HUES6 (cell line): ENCODE data around the gene PTGR3.

Source experiments
- H3K27ac ChIP-seq: 2 replicates; pipeline ENCODE4 v1.7.0; 2013; ENCODE audit warnings: low read depth, mild to moderate bottlenecking, low read length, inconsistent platforms
- H3K27me3 ChIP-seq: 2 replicates; pipeline ENCODE4 v1.6.1; 2013; ENCODE audit warnings: low read length; ENCODE audit not compliant: control insufficient read depth, insufficient read depth
- H3K36me3 ChIP-seq: 2 replicates; pipeline ENCODE4 v1.6.1; 2013; ENCODE audit warnings: low read length; ENCODE audit not compliant: control insufficient read depth, insufficient read depth
- H3K4me1 ChIP-seq: 2 replicates; pipeline ENCODE4 v1.6.1; 2013; ENCODE audit warnings: low read length; ENCODE audit not compliant: control insufficient read depth, insufficient read depth
- H3K4me3 ChIP-seq: 2 replicates; pipeline ENCODE4 v1.5.1; 2013; ENCODE audit warnings: low read depth, low read length
- H3K9ac ChIP-seq: one replicate; pipeline ENCODE4 v1.6.1; 2013; ENCODE audit warnings: mild to moderate bottlenecking, low read length
- H3K9me3 ChIP-seq: 2 replicates; pipeline ENCODE4 v1.6.1; 2013; ENCODE audit warnings: low read depth, low read length; ENCODE audit not compliant: control insufficient read depth, insufficient read depth

The PTGR3 gene

DNA sequence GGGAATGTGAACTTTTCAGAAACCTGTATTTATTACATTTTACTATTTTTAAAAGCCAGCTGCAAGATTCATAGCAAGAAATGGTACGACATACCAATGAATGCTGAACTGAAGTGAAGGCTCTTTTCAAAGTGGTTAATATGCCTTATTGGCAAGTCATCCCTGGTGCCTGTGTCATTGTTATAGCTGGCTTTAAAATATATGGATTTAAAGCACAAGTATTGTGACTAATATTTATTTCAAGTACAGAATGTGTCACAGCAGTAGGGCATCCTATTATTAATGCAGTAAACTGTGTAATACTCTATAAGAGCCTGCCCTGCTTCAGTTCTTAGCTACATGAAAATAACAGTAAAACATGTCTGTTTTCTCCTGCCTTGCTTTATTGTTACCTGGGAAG is 12.5 kb upstream of the PTGR3 start:
- H3K36me3 ChIP-seq: no peaks in the 10 kb centered on the region
- no peak overlapping the region for H3K4me3 ChIP-seq
- no peaks in the 10 kb centered on the region for H3K9me3 ChIP-seq
- H3K9ac ChIP-seq: no peak overlapping the region
- H3K27ac ChIP-seq: no peak overlapping the region
- H3K27me3 ChIP-seq: no peaks in the 10 kb centered on the region
- peaks cover 2% of the 10 kb centered on the region; the same call in 1 of the 2 replicates for H3K4me1 ChIP-seq

DNA sequence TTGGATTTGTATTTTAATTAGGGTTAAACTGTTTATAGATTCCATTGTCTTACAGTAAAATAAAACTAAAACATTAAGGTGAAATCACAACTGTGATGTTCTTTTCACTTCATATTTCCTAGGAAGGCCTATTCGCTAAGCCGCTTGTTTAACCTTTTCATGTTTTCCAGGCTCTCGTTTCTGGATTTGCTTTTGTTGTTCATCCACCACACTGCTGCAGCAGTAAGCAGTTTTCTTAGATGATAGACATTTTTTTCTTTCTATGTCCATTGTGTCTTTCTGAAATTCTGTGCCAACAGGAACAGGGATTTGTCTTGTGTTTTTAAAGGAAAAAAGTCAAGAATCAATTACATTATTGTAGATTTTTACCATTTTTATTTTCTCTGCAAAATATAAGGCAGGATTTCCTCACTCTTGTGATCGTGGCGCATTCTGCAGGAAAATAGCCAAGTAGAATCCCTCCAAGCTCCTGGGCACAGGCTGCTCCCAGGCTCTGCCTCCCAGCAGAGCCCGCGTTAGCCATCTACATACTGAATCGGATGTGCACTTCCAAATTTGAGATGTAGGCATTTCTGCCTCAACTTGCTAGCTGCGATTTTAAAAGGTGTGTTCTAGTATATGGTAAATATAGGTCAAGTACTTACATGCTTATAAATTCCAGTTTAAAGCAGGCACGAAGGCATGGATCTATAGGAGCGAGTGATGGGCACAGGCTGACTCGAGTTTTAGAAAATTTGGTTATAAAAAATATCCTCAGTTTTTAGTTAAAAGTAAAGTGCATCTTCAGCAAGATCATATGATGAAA is 11.8 kb upstream of the PTGR3 start:
- H3K9ac ChIP-seq: no peak overlapping the region
- peaks cover 7% of the 10 kb centered on the region; the same call in 1 of the 2 replicates for H3K4me1 ChIP-seq
- no peak overlapping the region for H3K27ac ChIP-seq
- H3K9me3 ChIP-seq: no peaks in the 10 kb centered on the region
- H3K4me3 ChIP-seq: no peak overlapping the region
- no peaks in the 10 kb centered on the region for H3K36me3 ChIP-seq
- no peaks in the 10 kb centered on the region for H3K27me3 ChIP-seq

DNA sequence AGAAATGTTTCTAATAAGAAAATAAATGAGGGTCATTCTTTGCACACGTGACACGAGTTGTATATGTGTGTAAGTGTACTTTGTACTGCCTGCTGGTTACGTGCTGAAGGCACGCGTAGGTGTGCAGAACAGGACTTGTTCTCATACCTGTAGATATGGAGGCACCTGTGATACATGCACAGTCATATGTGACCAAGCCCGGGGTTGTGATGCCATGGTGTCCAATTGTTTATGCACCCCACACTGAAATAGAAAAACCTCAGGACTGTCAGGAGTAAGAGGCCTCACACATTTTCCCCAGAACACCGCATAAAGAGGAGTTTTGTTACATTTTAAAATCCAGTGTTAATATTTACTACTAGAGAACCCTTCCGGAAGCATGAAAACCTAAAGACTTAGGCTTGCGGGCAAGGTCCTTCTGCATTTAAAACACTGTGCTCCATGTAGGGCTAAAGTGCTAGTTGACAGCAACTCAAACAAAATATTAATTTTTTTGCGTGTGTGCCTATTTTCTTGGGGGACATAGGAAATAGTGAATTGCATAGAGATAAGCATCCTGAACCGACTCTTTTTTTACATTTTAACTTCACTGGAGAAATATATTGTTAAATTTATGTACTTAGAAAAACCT is 10.9 kb upstream of the PTGR3 start:
- no peaks in the 10 kb centered on the region for H3K36me3 ChIP-seq
- no peak overlapping the region for H3K4me3 ChIP-seq
- H3K9me3 ChIP-seq: no peaks in the 10 kb centered on the region
- no peak overlapping the region for H3K9ac ChIP-seq
- no peak overlapping the region for H3K27ac ChIP-seq
- H3K4me1 ChIP-seq: peaks cover 7% of the 10 kb centered on the region; the same call in 1 of the 2 replicates
- H3K27me3 ChIP-seq: 0 out of 2 replicates have a peak, but pooled peaks cover 2% of the 10 kb centered on the region

DNA sequence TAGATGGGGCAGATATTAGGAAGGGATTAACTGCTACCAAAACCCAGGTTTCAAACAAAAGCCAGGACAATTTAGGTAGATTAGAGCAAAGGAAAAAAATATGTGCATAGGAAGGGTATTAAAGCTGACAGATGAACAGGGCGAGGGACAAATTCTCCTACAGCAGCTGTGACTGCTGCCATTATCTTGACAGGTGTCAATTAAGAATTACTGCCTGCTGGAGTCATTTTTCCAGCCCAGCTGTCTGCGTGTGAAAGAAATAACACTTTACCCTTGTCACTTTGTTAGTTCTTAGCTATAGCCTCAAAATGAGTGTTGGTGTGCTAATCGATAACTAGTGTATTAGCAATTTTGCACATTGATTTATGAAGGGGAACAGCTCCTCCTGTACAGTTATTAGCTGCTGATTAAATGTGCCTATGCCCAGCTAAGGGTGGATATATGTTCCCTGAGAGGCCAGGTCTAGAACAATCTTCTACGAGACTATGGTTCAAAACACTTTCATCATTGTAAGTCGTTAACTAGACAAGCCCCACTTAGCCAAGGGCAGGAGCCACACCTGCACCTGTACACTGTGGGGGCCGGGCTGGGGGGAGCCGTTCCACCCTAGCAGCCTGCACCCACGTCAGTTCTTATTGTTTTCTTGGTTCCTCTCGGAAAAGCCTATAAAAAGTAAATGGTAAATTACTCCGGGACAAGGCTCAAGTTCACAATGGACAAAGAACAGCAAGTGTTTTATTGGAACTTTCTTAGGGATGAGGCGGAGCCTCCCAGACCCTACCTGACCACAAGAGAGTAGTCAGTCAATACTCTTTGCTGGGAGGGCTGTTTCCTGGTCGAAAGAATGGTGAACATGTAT is 9.4 kb upstream of the PTGR3 start:
- Histone ChIP-seq H3K27ac (no peak overlapping the region), H3K9me3 (no peaks in the 10 kb centered on the region), H3K9ac (no peak overlapping the region), H3K27me3 (peaks cover 16% of the 10 kb centered on the region), H3K4me3 (no peak overlapping the region), H3K36me3 (no peaks in the 10 kb centered on the region), H3K4me1 (peaks cover 7% of the 10 kb centered on the region; the same call in 1 of the 2 replicates)

DNA sequence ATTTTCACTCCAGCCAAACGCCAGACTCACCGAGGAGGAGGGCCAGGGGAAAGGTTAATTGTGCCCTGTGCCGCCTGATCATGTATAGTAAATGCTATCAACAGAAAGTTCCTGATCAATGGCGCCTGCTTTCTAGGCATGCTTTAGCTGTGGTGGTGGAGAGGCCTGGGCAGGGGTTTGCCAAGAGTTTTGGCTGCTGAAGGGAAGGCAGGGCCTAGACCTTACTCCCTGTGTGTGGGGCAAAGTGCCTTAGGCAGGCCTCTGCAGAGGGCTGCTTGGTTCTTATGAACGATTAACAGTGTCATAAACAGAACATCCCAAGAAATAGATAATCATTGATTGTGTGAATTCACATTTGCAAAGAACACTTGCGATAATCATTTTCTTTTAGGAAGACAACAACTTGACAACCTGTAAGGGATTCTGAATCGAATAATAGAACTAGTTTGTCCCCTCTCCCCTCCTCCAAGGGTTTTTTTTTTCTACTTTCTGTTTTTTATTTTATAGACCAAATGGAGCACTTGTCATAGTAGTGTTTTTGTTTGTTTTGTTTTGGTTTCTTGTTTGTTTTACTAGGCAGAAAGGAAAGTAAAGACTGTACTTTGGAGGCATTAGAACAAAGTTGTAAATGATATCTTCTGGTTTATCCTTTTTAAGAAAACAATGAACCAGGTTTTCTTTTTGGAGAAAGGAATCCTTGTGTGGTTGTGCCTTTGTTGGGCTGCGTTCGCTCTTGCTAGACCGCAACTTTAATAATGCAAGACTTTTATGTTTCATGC is 8.2 kb upstream of the PTGR3 start:
- Histone ChIP-seq H3K4me1 (peaks cover 11% of the 10 kb centered on the region; the same call in 1 of the 2 replicates), H3K36me3 (no peaks in the 10 kb centered on the region), H3K4me3 (no peak overlapping the region), H3K27ac (no peak overlapping the region), H3K27me3 (peaks cover 28% of the 10 kb centered on the region), H3K9ac (no peak overlapping the region), H3K9me3 (no peaks in the 10 kb centered on the region)

DNA sequence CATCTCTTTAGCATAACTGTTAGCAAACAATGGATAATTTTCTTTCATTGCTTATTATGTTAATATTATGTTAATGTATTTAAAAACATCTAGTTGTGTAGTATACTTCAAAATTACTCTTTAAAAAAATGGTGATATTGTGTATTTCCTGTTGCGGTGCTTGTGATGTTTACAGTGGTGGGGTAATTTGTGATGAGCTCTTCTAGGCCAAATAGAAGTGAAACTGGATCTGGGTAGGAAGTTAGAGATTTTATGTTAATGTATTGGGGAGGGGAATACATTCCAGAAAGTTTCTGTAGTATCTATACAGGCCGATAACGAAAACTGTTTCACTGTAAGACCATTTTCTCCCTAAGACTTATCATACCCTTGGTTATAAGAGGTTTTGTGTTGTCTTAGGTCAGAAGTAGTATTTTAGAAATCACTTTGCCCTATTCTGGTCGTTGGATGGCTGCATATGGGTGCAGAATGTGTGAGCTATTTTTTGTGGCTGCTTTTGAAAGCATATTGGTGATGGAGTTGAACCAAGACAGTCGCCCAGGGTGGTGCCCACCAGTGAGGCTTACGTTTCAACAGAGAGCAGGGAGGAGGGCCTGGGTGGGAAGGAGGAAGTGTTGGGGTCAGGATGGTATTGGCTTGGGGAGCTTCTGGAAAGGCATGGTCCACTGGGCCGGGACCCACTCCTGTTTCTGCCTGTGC is 7.4 kb upstream of the PTGR3 start:
- Histone ChIP-seq H3K9ac (no peak overlapping the region), H3K27ac (no peak overlapping the region), H3K9me3 (no peaks in the 10 kb centered on the region), H3K27me3 (peaks cover 32% of the 10 kb centered on the region), H3K4me3 (no peak overlapping the region), H3K36me3 (no peaks in the 10 kb centered on the region), H3K4me1 (peaks cover 11% of the 10 kb centered on the region; the same call in 1 of the 2 replicates)

DNA sequence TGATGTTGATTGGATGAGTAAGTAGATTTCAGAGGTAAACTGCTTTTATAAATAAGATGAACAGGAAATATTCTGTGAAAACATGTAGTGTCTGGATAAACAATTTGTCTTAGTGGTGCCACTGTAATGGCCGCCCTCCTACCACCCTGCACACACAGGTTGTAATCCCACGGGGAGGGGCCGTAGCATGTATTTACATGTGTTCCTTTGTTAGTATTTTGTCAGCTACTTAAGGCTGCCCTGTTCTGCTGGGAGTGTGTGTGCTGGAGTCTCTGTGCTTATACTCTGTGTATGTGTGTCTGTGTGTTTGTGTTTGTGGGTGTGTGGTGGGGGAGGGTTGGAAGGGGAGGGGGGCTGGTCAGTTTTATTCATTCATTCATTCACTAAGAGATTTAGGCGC is 6.7 kb upstream of the PTGR3 start:
- Histone ChIP-seq H3K4me1 (peaks cover 11% of the 10 kb centered on the region; the same call in 1 of the 2 replicates), H3K36me3 (no peaks in the 10 kb centered on the region), H3K4me3 (no peak overlapping the region), H3K27me3 (peaks cover 39% of the 10 kb centered on the region), H3K9ac (no peak overlapping the region), H3K9me3 (no peaks in the 10 kb centered on the region), H3K27ac (no peak overlapping the region)

DNA sequence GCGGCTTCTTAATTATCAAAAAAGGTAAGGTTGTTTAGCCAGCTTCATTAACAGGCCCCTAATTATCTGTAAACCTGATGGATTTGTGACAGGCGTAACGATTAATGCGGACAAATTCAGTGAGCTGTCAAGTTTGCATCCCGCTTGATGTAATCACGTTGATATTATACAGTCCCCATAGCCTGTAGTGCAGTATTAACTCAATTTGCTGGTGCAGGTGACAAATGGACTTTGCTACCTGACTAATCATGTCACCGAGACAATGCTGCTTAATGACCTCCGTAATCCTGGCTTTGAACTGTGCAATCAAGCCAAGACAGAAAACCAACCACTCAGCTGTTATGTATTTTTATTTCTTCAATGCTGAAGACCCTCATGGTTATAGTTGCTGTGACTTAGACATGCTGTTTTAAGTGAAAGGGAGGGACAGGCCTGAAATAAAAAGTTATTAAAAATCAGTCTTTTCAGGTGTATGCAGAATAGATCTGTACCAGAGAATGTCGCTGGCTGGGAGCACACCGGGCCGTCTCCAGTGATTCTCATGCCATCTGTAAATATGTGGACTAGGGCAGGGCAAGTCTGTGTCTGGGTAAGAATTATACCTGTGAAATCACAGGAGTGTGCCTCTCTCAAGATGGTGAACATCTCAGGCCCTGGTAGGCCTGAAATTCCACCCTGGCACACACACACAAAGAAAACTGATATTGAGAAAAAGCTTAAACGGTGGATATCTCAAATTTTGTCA is 6.0 kb upstream of the PTGR3 start:
- H3K27ac ChIP-seq: no peak overlapping the region
- H3K9ac ChIP-seq: no peak overlapping the region
- peaks cover 46% of the 10 kb centered on the region for H3K27me3 ChIP-seq
- no peaks in the 10 kb centered on the region for H3K9me3 ChIP-seq
- H3K36me3 ChIP-seq: no peaks in the 10 kb centered on the region
- peaks cover 15% of the 10 kb centered on the region for H3K4me1 ChIP-seq
- no peak overlapping the region for H3K4me3 ChIP-seq

DNA sequence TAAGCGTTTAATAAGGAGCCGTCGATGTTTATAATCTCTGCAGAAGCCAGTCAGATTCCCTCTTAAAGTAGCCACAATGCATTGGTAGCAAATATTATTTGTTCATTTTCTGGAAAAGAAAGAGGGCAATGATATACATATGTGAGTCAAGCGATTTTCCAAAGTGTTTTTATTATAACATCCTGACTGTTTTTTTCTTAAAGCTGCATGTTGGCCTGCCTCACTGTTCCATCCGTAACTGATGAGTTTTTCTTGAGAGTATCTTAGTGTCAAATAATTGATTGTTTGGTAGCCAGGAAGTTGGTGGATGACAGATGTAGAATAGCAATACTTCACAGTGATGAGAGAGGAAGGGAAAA is 5.4 kb upstream of the PTGR3 start:
- H3K9me3 ChIP-seq: no peaks in the 10 kb centered on the region
- H3K4me3 ChIP-seq: no peak overlapping the region
- peaks cover 15% of the 10 kb centered on the region for H3K4me1 ChIP-seq
- no peak overlapping the region for H3K9ac ChIP-seq
- no peak overlapping the region for H3K27ac ChIP-seq
- H3K27me3 ChIP-seq: peaks cover 49% of the 10 kb centered on the region
- H3K36me3 ChIP-seq: no peaks in the 10 kb centered on the region
